Lower leg skin (tissue), 4 donors: ENCODE measurements around the gene CSNK1G2. TPM values are rescaled to one million over a fixed set of nuclear protein-coding genes. Genes with fewer than 3 reads are reported as not detected.
A peak's percentile ranks its signal among the peaks of the same experiment; 100 is the strongest.

Experiments
- DNase-seq, 2 donors: peaks; one replicate each; pipeline ENCODE4 v3.0.0-alpha.2; 2019; ENCODE audit warnings: low spot score in 2 of 2
- H3K4me3 ChIP-seq: fragments of 200-600 bp; sonication (generic); 2 replicates; pipeline ENCODE4 v1.5.1; 2017; ENCODE audit warnings: mild to moderate bottlenecking, low read depth; ENCODE audit not compliant: poor library complexity, severe bottlenecking
- POLR2A ChIP-seq, 2 donors: fragments of 450-650 bp; IDR thresholded peaks; one replicate each; pipeline ENCODE4 v1.6.1; 2016 to 2017; ENCODE audit warnings: antibody characterized with exemption in 2 of 2, mild to moderate bottlenecking in 1 of 2, moderate library complexity in 1 of 2
- WGBS, 2 donors: methylation state at CpG; one replicate each; pipeline ENCODE4 v1.1.5; 2018; 5-methylcytosine and 5-hydroxymethylcytosine counted together
- intact Hi-C: fragments of 100-400 bp; cut with DNase I; formaldehyde crosslinking; loops from one replicate; pipeline ENCODE4 v1.15.0; 2023; ENCODE audit warnings: low total_unique reads
- total RNA-seq, 4 donors: library from RNA; depleted of rRNA; stranded (reverse); fragments of >200 nt; gene quantifications; one replicate each; pipeline ENCODE4 v1.1.0, GENCODE V29; 2016
- TF ChIP-seq, protein P1 (sequence below), 3 donors: fragments of 450-650 bp; IDR thresholded peaks; one replicate each; pipeline ENCODE4 v1.5.1; 2016; ENCODE audit warnings: antibody characterized with exemption in 3 of 3, mild to moderate bottlenecking in 3 of 3, moderate library complexity in 2 of 3

CSNK1G2 gene
- total RNA-seq, 4 donors from 2014 or later: 58.8 to 76.9 (median 63.1) TPM

DNA sequence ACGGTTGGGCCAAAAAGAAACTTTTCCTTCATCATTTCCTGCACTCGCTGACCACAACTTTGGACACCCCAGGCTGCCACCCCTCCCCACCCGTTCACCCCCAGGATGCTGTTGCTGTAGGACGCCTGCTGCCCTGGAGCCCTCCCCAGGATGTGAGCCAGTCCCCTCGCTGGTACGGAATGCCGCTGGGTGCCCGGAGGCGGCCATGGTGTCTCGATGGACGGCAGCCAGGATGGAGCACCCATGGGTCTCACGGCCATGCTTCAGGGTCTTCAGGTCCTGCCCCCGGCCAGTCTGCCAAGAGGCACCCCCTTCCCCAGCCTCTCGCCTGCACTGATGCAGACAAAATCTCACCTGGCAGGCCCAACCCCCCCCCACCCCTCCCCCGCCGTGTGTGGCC lies 15.4 kb upstream of the CSNK1G2 start:
- WGBS, 2 donors: 86 to 90% methylated on average over 16 of the region's 16 CpGs
- no peak for TF ChIP-seq POLR2A (IDR thresholded peaks at IDR 0.05)
- TF ChIP-seq, protein P1, sequence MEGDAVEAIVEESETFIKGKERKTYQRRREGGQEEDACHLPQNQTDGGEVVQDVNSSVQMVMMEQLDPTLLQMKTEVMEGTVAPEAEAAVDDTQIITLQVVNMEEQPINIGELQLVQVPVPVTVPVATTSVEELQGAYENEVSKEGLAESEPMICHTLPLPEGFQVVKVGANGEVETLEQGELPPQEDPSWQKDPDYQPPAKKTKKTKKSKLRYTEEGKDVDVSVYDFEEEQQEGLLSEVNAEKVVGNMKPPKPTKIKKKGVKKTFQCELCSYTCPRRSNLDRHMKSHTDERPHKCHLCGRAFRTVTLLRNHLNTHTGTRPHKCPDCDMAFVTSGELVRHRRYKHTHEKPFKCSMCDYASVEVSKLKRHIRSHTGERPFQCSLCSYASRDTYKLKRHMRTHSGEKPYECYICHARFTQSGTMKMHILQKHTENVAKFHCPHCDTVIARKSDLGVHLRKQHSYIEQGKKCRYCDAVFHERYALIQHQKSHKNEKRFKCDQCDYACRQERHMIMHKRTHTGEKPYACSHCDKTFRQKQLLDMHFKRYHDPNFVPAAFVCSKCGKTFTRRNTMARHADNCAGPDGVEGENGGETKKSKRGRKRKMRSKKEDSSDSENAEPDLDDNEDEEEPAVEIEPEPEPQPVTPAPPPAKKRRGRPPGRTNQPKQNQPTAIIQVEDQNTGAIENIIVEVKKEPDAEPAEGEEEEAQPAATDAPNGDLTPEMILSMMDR (IDR thresholded peaks at IDR 0.05): no peak
- intact Hi-C loops: loop anchor here (5.0 kb wide), 1 partner anchor 147 kb away; no protein-coding TSS in a partner anchor
- no peak for DNase-seq
- H3K4me3 ChIP-seq: no peak overlapping the region

DNA sequence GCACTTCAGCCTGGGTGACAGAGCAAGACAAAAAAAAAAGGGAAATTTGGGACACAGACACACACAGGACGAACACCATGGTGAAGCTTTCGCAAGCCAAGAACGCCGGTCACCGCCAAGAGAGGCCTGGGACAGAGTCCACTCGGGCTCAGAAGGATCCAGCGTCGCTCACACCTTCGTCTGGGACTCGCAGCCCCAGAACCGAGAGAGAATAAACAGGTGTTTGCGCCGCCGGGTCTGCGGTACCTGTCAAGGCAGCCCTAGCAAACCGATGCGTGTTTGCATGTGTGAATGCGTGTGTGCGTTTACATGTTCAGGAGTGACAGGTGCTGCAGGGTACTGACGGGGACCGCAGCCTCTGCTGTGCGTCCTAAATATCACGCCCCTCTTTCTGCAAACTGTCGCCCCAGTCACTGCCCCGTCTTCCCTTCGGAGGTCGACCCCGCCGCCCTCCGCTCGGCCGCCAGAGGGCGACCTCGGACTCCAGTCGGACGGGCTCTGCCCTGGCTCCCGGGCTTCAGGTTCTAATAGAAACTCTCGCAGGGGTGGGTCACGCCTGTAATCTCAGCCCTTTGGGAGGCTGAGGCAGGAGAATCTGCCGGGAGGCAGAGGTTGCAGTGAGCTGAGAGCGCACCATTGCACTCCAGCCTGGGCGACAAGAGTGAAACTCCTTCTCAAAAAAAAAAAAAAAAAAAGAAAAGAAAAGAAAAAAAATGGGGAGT lies 11.8 kb upstream of the CSNK1G2 start:
- no peak overlapping the region for H3K4me3 ChIP-seq
- WGBS, 2 donors: 11% methylated on average over 40 to 42 of the region's 42 CpGs
- intact Hi-C loops: loop anchor here (5.0 kb wide), 1 partner anchor 143 kb away; no protein-coding TSS in a partner anchor
- TF ChIP-seq POLR2A (IDR thresholded peaks at IDR 0.05): no peak
- TF ChIP-seq, protein P1 (IDR thresholded peaks at IDR 0.05): peak in 1 of 3 donors; percentile 67
- peak; percentile 60 to 94 for DNase-seq

DNA sequence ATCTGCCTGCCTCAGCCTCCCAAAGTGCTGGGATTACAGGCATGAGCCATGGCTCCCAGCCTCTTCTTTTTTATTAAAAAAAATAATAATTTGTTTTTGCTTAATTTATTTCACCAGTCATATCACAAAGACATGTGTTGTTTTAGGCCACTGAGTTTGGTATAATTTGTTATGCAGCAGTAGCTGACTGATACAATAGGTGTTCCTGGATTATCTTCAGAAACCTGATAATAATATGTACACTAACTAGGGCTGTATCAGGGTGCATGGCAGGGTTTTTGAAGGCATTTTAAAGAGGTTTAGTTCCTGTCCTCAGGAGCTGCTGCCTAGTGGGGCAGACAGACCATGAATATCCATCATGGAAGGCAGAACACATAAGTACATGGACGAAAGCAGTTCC lies 9.5 kb upstream of the CSNK1G2 start:
- intact Hi-C loops: no loop called here

DNA sequence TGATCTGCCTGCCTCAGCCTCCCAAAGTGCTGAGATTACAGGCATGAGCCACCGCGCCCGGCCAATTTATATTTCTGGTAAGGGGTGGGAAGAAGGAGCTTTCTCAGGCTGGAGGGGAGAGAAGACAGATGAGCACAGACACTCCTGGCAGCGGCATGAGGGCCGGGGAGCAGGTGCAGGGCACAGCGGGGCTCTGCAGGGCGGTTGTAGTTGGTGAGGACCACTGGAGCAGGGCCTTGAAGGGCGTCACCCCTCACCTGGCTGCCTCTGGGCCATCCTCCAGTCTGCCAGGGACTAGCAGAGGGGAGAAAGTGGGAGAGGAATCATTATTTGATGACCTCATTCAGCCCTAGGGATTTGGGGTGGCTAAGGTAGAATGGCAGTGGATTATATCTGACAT lies 8.6 kb upstream of the CSNK1G2 start:
- TF ChIP-seq POLR2A (IDR thresholded peaks at IDR 0.05): no peak
- TF ChIP-seq, protein P1 (IDR thresholded peaks at IDR 0.05): no peak
- no peak for DNase-seq
- H3K4me3 ChIP-seq: no peak overlapping the region
- 88 to 93% methylated on average over 8 of the region's 8 CpGs for WGBS, 2 donors
- intact Hi-C loops: no loop called here

More for the DNA sequence above, 9.5 kb upstream of the CSNK1G2 start:
- H3K4me3 ChIP-seq: no peak overlapping the region
- no peak for DNase-seq
- WGBS, 2 donors: 92 to 93% methylated on average over 1 of the region's 1 CpG
- no peak for TF ChIP-seq POLR2A (IDR thresholded peaks at IDR 0.05)
- TF ChIP-seq, protein P1 (IDR thresholded peaks at IDR 0.05): no peak

DNA sequence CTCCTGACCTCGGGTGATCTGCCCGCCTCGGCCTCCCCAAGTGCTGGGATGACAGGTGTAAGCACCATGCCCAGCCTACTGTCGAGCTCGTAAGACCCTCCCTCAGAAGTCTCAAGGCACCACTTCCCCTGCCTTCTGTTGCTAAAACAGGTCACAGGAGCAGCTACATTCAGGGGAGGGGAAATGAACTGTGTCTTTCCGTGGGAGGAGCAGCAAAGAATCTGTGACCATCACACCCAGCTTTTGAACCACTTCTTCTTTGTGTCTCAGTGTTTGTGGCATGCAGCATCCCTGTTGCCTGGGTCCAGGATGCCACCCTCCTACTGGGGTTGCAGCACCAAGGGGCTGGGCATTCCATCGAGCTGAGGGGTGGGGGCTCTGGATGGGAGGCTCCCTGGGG lies 7.7 kb upstream of the CSNK1G2 start:
- TF ChIP-seq POLR2A (IDR thresholded peaks at IDR 0.05): no peak
- TF ChIP-seq, protein P1 (IDR thresholded peaks at IDR 0.05): no peak
- DNase-seq: no peak
- no peak overlapping the region for H3K4me3 ChIP-seq
- intact Hi-C loops: no loop called here
- 78 to 84% methylated on average over 7 of the region's 7 CpGs for WGBS, 2 donors
